RWPE2 (cell line): ENCODE results near the gene FLT3LG.
A peak's percentile ranks its signal among the peaks of the same experiment; 100 is the strongest.

Experiments used
- ATAC-seq: fragments of 200-7000 bp; cut with Tn5 transposase; 3 replicates; pipeline ENCODE4 v1.9.1; 2021; ENCODE audit warnings: low read depth
- DNase-seq: peaks from one replicate; pipeline ENCODE4 v3.0.0-alpha.2; 2020; ENCODE audit warnings: low spot score
- H3K27ac ChIP-seq: fragments of 450-650 bp; 2 replicates; pipeline ENCODE4 v1.5.1; 2017; ENCODE audit warnings: mild to moderate bottlenecking; ENCODE audit not compliant: poor library complexity, severe bottlenecking
- H3K27me3 ChIP-seq: fragments of 250-450 bp; sonication (Bioruptor Pico); 2 replicates; pipeline ENCODE4 v1.5.1; 2021; ENCODE audit warnings: mild to moderate bottlenecking, moderate library complexity; ENCODE audit not compliant: insufficient read depth, poor library complexity, severe bottlenecking
- H3K36me3 ChIP-seq: fragments of 250-450 bp; sonication (Bioruptor Pico); 2 replicates; pipeline ENCODE4 v1.5.1; 2020; ENCODE audit warnings: low read depth, mild to moderate bottlenecking, moderate library complexity
- H3K4me1 ChIP-seq: fragments of 250-450 bp; sonication (Bioruptor Pico); 2 replicates; pipeline ENCODE4 v1.5.1; 2021; ENCODE audit warnings: mild to moderate bottlenecking, moderate library complexity; ENCODE audit not compliant: insufficient read depth, poor library complexity, severe bottlenecking
- H3K4me3 ChIP-seq: fragments of 250-450 bp; sonication (Bioruptor Pico); 2 replicates; pipeline ENCODE4 v1.5.1; 2021; ENCODE audit warnings: mild to moderate bottlenecking, moderate library complexity; ENCODE audit not compliant: severe bottlenecking
- H3K9me3 ChIP-seq: fragments of 250-450 bp; sonication (Bioruptor Pico); 2 replicates; pipeline ENCODE4 v1.5.1; 2021; ENCODE audit warnings: mild to moderate bottlenecking, moderate library complexity; ENCODE audit not compliant: severe bottlenecking
- CTCF ChIP-seq: fragments of 450-650 bp; IDR thresholded peaks from one replicate; pipeline ENCODE4 v1.5.1; 2017; ENCODE audit warnings: mild to moderate bottlenecking, moderate library complexity; ENCODE audit not compliant: poor library complexity, severe bottlenecking

The FLT3LG gene

DNA sequence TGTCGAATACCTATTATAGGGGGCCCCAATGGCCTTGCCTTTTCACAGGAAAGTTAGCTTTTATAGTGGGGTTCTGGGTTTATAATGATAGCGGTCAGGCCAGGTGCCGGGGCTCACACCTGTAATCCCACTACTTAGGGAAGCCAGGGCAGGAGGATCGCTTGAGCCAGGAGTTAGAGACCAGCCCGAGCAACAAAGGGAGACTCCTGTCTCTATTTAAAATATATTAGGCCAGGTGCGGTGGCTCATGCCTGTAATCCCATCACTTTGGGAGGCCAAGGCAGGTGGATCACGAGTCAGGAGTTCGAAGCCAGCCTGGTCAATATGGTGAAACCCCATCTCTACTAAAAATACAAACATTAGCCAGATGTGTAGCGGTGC, 29.6 kb downstream of the FLT3LG start:
- Histone ChIP-seq H3K27me3 (no peaks in the 10 kb centered on the region), H3K4me1 (no peaks in the 10 kb centered on the region), H3K27ac (no peak overlapping the region), H3K4me3 (no peak overlapping the region), H3K36me3 (peaks cover 17% of the 10 kb centered on the region), H3K9me3 (no peaks in the 10 kb centered on the region)
- no peak for DNase-seq
- no peak for TF ChIP-seq CTCF
- ATAC-seq = no peak

DNA sequence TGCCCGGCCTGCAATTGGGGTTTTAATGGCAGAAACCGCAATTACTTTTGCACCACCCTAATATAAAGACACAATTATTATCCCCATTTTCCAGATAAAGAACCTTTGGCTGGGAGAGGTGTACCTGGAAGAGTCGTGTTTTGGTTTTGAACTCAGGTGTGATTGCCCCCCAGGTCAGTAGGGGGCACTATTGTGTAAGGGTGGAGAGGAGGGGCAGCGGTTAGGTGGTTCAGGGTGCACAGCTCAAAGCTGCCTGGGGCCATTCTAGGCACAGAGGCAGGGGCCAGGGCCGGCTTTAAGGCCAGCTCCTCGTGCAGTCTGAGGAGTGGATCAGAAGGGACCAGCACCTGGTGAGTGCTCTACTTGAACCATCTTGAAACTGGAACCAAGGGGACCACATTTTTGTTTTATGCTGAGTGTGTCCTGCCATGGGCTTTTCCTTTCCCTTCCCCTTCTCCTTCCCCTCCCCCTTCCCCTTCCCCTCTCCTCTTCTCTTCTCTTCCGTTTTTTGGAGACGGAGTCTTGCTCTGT, 32.6 kb downstream of the FLT3LG start:
- TF ChIP-seq CTCF = peak; percentile 69
- Histone ChIP-seq H3K4me1 (no peaks in the 10 kb centered on the region), H3K36me3 (no peaks in the 10 kb centered on the region), H3K27me3 (no peaks in the 10 kb centered on the region), H3K9me3 (no peaks in the 10 kb centered on the region), H3K4me3 (no peak overlapping the region), H3K27ac (no peak overlapping the region)
- peak; percentile 33 for ATAC-seq
- no peak for DNase-seq

DNA sequence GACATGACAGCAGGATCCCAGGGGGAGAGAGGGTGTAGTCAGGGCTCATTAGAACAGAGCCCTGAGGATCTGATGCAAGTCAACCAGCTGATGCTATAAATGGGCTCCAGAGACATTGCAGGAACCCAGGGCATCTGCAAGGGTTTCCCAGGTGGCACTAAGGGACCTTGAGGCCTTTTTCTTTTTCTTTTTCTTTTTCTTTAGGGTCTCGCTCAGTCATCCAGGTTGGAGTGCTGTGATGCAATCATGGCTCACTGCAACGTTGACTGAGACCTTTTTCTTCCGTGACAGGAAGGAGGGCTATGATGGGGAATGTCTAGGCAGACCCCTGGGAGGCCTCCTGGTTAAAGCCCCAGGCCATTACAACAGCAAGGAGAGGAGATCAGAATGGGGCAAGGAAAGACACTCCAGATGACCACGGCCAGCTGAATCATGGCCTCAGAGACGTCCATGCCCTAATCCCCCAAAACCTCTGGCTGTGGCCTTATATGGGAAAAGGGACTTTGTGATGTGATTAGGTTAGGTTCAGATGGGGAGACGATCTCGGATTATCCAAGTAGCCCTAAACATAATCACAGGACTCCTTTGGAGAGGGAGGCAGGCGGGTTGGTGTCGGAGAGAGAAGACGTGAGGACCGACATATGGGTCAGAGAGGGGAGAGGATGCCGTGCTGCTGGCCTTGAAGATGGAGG, 33.9 kb downstream of the FLT3LG start:
- DNase-seq = no peak
- H3K27me3 ChIP-seq = no peaks in the 10 kb centered on the region
- H3K9me3 ChIP-seq = no peaks in the 10 kb centered on the region
- H3K27ac ChIP-seq = no peak overlapping the region
- no peak for ATAC-seq
- no peaks in the 10 kb centered on the region for H3K36me3 ChIP-seq
- H3K4me3 ChIP-seq = no peak overlapping the region
- no peaks in the 10 kb centered on the region for H3K4me1 ChIP-seq
- TF ChIP-seq CTCF = no peak

DNA sequence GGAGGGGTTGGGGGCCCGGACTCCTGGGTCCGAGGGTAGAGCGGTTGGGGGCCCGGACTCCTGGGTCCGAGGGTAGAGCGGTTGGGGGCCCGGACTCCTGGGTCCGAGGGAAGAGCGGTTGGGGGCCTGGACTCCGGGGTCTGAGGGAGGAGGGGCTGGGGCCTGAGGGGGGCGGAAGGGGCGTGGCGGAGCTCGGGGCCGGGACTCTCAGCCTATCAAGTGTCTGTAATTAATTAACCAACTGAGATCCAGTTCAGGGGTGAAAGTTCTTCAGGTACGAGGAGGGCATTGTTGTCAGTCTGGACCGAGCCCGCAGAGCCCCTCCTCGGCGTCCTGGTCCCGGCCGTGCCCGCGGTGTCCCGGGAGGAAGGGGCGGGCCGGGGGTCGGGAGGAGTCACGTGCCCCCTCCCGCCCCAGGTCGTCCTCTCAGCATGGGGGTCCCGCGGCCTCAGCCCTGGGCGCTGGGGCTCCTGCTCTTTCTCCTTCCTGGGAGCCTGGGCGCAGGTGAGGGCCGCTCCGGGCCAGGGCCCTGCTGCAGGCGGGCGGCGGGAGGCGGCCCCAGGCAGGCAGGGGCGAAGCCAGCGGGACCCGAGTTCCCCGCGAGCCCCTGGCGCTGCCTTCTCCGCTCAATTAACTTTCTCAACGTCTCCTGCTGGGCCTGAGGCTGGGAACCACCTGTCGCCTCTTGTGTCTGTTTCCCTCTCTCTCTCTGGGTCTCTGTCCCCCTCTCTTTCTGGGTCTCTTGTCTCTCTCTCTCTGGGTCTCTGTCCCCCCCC, 39.1 kb downstream of the FLT3LG start:
- no peak for DNase-seq
- no peaks in the 10 kb centered on the region for H3K4me1 ChIP-seq

More for the DNA sequence above, 39.1 kb downstream of the FLT3LG start:
- Histone ChIP-seq H3K27me3 (no peaks in the 10 kb centered on the region), H3K27ac (peak overlapping the region; percentile 67), H3K36me3 (no peaks in the 10 kb centered on the region), H3K4me3 (peak overlapping the region; percentile 55), H3K9me3 (no peaks in the 10 kb centered on the region)
- ATAC-seq = peak; percentile 59
- no peak for TF ChIP-seq CTCF
